ENCODE results near the gene SIGLEC9.
A peak's percentile ranks its signal among the peaks of the same experiment; 100 is the strongest.
"Not testable (repeated sequence)": the region's sequence is repeated elsewhere in the genome, so short reads cannot be mapped to it uniquely, and the experiment has no call there.

SIGLEC9 gene

DNA sequence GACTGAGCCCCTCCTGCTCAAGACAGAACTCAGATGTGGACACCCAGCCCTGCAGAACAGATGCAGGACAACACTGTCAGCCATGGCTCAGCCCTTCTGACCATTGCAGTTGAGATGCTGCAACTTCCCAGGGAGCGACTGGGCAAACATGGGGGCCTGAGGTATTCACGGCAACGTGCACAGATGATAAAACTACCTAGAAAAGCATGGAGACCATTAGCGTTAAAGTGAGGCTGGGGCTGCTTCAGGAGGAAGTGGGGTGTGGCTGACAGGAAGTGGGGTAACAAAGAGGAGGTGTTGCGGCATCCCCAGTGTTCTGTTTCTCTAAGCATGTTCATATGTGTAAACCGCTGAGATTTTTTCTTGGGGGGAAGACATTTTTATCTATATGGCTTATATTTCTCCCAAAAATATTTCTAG, 1.3 kb upstream of the SIGLEC9 start:
- peak in 1 of 2 donors; percentile 33 for DNase-seq (ENCODE audit: low read depth in 2 of 2)

GRCh38 chr19:51123802-51124201, 904 bp upstream of the SIGLEC9 start:
- DNase-seq (ENCODE audit: low read depth in 2 of 2) = no peak

GRCh38 chr19:51124216-51124615, 490 bp upstream of the SIGLEC9 start:
- no peak for DNase-seq (ENCODE audit: low read depth in 2 of 2)

DNA sequence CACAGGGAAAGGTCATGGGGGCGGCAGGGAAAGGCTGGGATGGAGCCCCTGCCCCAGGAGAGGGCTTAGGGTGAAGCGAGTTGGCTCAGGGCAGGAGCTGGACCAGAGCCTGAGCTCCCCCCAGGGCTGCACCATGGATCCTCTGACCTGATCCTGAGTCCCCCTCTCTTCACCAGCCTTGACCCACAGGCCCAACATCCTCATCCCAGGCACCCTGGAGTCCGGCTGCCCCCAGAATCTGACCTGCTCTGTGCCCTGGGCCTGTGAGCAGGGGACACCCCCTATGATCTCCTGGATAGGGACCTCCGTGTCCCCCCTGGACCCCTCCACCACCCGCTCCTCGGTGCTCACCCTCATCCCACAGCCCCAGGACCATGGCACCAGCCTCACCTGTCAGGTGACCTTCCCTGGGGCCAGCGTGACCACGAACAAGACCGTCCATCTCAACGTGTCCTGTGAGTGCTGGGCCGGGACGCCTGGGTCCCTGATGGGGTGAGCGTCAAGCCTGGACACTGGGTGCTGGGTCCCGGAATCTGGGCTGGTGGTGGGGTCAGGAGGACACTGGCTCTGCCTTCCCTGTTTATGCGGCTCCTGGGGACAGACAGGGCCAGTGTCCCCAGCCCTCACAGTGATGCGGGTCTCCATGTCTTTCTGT, 842 bp downstream of the SIGLEC9 start:
- no peak for DNase-seq (ENCODE audit: low read depth in 2 of 2)

DNA sequence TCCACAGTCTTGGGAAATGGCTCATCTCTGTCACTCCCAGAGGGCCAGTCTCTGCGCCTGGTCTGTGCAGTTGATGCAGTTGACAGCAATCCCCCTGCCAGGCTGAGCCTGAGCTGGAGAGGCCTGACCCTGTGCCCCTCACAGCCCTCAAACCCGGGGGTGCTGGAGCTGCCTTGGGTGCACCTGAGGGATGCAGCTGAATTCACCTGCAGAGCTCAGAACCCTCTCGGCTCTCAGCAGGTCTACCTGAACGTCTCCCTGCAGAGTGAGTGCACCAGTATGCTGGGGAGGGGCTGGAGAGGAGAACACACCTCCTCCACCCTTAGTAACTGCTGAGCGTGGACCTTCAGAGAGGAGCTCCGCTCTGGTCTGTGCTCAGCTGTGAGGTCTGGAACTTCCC, 2.3 kb downstream of the SIGLEC9 start:
- DNase-seq (ENCODE audit: low read depth in 2 of 2) = no peak

- DNase-seq (ENCODE audit: low read depth in 2 of 2) = no peak
Measured at GRCh38 chr19:51127755-51128154, 3.0 kb downstream of the SIGLEC9 start.

DNA sequence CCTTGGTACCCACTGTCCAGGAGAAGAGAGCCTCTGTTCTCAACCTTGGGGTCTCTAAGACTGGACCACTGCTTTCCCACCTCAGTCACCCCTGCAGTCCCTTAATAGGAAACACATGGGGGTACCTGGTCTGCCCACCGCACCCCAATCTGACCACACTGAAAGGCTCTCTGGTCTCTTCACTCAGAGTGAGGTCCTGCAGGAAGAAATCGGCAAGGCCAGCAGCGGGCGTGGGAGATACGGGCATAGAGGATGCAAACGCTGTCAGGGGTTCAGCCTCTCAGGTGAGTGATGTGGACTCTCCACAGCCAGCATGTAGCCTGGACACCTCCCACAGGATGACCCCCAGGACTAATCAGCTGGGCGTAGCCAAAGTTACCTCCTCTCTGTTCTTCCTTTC, 3.5 kb downstream of the SIGLEC9 start:
- DNase-seq (ENCODE audit: low read depth in 2 of 2) = no peak

DNA sequence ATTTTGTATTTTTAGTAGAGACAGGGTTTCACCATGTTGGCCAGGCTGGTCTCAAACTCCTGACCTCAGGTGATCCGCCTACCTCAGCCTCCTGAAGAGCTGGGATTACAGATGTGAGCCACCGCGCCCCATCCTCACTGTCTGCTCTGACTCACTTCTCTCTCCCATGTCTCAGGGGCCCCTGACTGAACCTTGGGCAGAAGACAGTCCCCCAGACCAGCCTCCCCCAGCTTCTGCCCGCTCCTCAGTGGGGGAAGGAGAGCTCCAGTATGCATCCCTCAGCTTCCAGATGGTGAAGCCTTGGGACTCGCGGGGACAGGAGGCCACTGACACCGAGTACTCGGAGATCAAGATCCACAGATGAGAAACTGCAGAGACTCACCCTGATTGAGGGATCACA, 5.0 kb downstream of the SIGLEC9 start:
- DNase-seq (ENCODE audit: low read depth in 2 of 2) = no peak

- DNase-seq (ENCODE audit: low read depth in 2 of 2) = no peak
Measured at GRCh38 chr19:51131780-51132680, 7.3 kb downstream of the SIGLEC9 start.

DNA sequence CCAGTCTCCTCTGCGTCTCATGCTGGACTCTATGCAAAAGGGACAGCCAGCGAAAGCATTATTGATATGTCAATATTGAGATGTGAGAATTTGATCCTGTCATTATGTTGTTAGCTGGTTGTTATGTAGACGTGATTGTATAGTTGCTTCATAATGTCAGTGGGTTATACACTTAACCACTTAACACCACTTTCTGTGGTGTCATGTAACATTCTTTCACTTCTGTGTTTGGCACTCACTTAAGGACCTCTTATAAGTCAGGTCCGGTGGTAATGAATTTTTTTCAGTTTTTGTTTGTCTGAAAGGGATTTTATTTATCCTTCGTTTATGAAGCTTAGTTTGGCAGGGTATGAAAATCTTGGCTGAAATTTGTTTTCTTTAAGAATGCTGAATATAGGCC, 10.3 kb downstream of the SIGLEC9 start:
- DNase-seq (ENCODE audit: low read depth in 2 of 2) = no peak

GRCh38 chr19:51135986-51136762, 11.5 kb downstream of the SIGLEC9 start:
- no peak for DNase-seq (ENCODE audit: low read depth in 2 of 2)

DNA sequence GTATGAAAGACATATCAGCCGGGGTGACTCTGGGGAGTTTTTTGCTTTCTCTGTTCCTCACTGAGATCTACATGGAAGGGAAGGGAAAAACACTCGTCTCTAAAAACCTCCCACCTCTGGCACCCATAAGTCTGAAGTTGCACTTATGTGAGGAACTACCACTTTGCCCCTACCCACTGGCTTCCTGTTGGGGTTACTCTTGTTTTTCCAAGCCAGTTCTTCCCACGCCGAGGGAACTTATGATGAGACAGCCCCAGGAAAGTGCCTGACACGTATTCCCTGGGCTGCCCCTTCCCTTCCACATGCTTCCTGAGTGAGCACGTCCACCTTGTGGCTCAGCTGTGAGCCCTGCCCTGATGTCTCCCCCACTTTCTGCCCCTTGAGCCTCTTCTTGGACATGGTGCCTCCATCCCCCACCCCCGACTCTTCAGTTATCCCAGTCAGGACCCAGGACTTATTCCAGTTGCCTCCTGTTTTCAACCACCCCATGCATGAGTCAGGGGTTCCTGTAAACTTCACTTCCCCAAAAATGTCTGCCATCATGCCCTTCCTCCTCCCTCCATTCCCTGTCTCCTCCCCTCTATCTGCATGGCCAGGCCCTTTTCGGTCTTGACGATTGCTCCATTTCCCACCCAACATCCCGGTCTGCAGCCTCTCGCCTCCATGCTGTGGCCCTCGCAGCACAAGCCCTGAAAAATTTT, 12.3 kb downstream of the SIGLEC9 start:
- no peak for DNase-seq (ENCODE audit: low read depth in 2 of 2)

GRCh38 chr19:51137792-51138425, 13.2 kb downstream of the SIGLEC9 start:
- no peak for DNase-seq (ENCODE audit: low read depth in 2 of 2)

- no peak for DNase-seq (ENCODE audit: low read depth in 2 of 2)
Measured at GRCh38 chr19:51138549-51138979, 13.9 kb downstream of the SIGLEC9 start.

DNA sequence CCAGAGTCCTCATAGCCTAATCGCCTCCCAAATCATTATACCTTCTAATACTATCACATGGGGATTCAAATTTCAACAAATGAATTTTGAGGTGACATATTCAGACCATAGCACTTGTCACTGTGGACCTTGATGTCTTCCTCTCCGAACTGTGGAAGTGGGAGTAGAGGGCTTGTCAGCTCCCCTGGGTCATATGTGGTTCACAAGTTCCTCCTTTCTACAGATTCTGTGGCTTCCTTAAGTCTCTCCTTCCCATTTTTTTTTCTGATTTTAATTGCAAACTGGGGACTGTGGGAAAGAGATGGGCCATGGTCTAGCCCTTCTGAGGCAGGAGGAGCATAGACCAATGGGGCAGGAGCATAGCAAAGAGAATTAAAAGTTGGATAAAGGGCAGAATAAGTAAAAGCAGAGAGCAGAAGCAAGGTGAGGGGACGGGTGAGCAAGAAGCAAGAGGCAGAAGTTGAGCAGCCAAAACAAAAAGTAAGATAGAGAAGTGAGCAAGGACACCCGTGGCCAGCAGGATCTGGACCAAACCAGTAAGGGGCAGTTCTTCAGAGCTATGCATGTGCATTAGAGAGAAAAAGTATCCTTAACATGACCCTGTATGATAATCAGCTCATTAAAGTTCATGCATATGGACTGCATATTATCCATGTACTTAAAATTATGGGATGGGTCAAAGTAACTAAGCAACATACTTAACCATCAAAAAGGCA, 14.8 kb downstream of the SIGLEC9 start:
- DNase-seq (ENCODE audit: low read depth in 2 of 2) = no peak

DNA sequence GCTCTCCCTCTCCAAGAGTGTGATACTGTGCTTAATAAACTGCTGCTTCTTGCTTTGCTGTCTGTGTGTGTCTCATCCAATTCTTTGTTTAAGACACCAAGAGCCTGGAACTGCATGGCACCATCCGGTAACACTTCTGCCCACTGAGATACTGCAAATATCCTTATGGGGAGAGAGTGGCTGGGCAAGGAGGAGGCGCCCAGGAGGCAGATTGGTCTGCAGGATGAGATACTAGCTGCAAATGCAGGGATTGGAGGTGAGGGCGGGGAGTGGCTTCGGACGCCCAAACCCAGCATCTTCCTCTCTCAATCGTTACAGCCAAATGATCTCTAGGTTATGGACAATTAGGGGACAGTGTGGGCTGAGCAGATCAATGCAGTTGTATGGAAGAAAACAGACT, 15.7 kb downstream of the SIGLEC9 start:
- DNase-seq (ENCODE audit: low read depth in 2 of 2) = no peak

DNA sequence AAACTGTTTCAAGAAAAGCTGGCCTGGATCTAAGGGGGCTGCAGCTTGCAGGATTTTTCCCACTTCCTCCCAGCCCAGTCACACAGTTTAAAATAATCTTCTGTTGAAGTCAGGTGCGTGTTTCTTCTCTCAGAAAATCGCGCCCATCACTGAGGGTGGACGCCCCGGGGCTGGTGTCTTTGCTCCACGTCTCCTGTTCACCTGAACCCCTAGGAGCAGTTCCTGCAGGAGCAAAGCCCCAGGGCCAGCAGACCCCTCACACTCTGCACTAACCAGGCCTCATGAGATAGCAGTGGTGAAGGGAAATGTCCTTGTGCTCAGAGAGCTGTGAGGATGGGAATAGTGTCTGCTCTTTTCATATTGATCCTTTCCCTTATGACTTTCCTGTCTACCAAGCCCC, 16.5 kb downstream of the SIGLEC9 start:
- DNase-seq (ENCODE audit: low read depth in 2 of 2) = no peak

DNA sequence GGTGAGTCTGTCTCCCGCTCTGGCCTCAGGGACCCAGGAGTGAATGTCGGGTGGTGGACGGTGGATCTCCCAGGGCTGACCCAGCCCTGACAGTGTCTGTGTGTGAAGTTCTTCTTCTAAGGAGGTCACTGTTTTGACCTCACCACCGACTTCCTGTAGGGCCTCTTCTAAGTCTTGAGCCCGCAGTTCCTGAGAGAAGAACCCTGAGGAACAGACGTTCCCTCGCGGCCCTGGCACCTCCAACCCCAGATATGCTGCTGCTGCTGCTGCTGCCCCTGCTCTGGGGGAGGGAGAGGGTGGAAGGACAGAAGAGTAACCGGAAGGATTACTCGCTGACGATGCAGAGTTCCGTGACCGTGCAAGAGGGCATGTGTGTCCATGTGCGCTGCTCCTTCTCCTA, 17.4 kb downstream of the SIGLEC9 start, which contains the start of gene SIGLEC7:
SIGLEC7 (plus strand) TSS at position 183 of the 400 bp plus-strand sequence; CDS start at position 252, 69 bp downstream.
- no peak for DNase-seq (ENCODE audit: low read depth in 2 of 2)

DNA sequence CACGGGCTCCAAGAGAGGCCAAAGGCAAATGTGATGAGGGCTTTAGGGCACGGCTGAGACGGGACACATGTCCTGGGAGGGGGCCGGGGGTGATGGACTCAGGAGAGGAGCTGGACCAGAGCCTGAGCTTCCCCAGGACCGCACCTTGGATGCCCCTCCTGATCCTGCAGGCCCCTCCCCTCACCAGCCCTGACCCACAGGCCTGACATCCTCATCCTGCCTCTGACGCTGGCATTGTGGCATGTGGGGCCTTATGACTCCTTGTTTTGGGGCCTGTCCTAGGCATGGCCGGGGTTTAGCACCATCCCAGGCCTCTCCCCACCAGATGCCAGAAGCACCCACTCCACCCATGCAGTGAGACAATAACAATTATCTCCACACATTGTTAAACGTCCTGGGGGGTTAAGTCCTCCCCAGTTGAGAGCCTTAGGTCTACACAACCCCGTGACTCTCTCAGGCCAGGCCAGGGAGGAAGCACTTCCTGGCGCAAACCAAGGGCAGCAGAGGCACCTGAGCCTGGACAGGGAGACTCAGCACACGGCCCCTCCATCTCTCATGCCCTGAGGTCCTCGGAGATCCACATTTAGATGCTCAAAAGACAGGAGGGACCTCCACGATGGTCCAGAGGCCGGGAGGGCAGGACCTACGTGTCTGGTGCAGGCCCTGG, 18.2 kb downstream of the SIGLEC9 start:
- DNase-seq (ENCODE audit: low read depth in 2 of 2) = not testable (repeated sequence)

- no peak for DNase-seq (ENCODE audit: low read depth in 2 of 2)
Measured at GRCh38 chr19:51143486-51143885, 18.8 kb downstream of the SIGLEC9 start.
